DND-41 (cell line): ENCODE data around the gene DPH1.

Experiments
- EZH2 ChIP-seq: IDR thresholded peaks from 3 replicates; pipeline ENCODE4 v1.6.1; 2012; ENCODE audit warnings: borderline replicate concordance, low read depth, mild to moderate bottlenecking, moderate library complexity, low read length, inconsistent platforms; ENCODE audit not compliant: severe bottlenecking
- TF ChIP-seq, protein P1 (sequence below): IDR thresholded peaks from 2 replicates; pipeline ENCODE4 v1.5.1; 2012; ENCODE audit warnings: borderline replicate concordance, low read length, moderate library complexity, mild to moderate bottlenecking; ENCODE audit not compliant: poor library complexity, severe bottlenecking; ENCODE audit errors: extremely low read depth

DNA sequence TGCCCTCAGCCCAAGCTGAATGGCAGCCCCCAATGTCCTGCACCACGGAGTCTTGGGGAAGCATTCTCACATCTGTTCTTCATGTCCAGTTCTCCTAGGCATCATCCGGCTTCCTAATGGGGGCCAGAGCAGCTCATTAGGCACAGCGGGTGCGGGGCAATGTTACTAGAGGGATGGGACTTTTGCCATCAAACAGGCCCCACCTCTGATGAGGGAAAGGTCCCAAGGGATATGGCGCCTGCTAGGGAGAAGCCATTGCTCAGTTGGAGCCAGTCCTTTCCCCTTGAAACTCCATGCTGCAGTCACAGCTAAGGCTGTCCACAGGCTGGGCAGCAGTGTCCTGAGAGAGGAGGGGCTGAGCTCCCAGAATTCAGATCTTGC lies 1.7 kb upstream of the DPH1 start:
- TF ChIP-seq, protein P1, sequence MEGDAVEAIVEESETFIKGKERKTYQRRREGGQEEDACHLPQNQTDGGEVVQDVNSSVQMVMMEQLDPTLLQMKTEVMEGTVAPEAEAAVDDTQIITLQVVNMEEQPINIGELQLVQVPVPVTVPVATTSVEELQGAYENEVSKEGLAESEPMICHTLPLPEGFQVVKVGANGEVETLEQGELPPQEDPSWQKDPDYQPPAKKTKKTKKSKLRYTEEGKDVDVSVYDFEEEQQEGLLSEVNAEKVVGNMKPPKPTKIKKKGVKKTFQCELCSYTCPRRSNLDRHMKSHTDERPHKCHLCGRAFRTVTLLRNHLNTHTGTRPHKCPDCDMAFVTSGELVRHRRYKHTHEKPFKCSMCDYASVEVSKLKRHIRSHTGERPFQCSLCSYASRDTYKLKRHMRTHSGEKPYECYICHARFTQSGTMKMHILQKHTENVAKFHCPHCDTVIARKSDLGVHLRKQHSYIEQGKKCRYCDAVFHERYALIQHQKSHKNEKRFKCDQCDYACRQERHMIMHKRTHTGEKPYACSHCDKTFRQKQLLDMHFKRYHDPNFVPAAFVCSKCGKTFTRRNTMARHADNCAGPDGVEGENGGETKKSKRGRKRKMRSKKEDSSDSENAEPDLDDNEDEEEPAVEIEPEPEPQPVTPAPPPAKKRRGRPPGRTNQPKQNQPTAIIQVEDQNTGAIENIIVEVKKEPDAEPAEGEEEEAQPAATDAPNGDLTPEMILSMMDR = no peak
- TF ChIP-seq EZH2 = no peak
